Heart left ventricle (tissue), 13 donors: ENCODE measurements around the gene TMEM43.

Experiments used
- POLR2A ChIP-seq, 2 donors: fragments of 450-650 bp; IDR thresholded peaks; one replicate each; pipeline ENCODE4 v1.6.1; 2017; ENCODE audit warnings: antibody characterized with exemption in 2 of 2, mild to moderate bottlenecking in 2 of 2, moderate library complexity in 2 of 2
- TF ChIP-seq, protein P1 (sequence below), 12 donors: fragments of 200-600 bp; sonication (generic) in 4 of 12; IDR thresholded peaks; one replicate each; pipeline versions ENCODE4 v1.5.0 to v1.8.0; 2018 to 2022; ENCODE audit warnings: antibody characterized with exemption in 12 of 12, mild to moderate bottlenecking in 5 of 12
- donor health status: ischemic (EF 13 %, LVEDD 7.1; RV severe dilation, severe dysfunction).
- donor health status: DM: no; HTN: yes; CAD: no.
- donor health status: DM: no; HTN: no; CAD: no.
- donor health status: ischemic (EF 25% LVEDD 6.9; RV normal size, moderate dysfunction).
- donor health status: ischemic (EF 25% LVEDD 5.7; RV mildly dilated, moderate dysfunction).
- donor health status: ischemic (EF 35%, LVEDD 5.7; RV mildly dilated, moderate dysfunction).
- donor health status: nonischemic (EF 11% LVEDD 7.7; RV severe dilation, severe dysfunction).
- donor health status: DM: yes; HTN: yes; CAD: no.
- donor health status: PGD.
- donor health status: ischemic (EF 29% LVEDD 5.4; RV normal size, mild dysfunction).
- donor health status: nonischemic (EF 23%, LVEDD 6.1; RV moderate dilation, normal function).

DNA sequence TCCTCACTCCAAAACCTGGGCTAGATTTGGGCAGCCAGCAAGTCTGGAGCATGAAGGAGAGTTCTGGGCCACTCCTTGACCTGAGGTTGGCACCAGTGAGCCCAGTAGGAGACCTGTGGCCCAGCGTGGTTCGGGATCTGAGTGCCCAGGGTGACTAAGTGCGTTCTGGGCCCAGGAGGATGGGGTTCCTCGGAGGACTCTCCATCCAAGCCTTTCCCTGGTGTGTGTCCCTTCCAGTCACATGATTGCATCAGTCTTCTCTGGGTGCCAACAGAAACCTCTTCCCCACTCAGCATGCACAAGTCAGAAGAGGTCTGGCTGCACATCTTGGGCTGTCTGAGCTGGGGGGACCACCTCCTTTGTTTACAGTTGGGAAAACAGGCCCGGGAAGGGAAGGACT lies 14.9 kb downstream of the TMEM43 start:
- TF ChIP-seq, protein P1, sequence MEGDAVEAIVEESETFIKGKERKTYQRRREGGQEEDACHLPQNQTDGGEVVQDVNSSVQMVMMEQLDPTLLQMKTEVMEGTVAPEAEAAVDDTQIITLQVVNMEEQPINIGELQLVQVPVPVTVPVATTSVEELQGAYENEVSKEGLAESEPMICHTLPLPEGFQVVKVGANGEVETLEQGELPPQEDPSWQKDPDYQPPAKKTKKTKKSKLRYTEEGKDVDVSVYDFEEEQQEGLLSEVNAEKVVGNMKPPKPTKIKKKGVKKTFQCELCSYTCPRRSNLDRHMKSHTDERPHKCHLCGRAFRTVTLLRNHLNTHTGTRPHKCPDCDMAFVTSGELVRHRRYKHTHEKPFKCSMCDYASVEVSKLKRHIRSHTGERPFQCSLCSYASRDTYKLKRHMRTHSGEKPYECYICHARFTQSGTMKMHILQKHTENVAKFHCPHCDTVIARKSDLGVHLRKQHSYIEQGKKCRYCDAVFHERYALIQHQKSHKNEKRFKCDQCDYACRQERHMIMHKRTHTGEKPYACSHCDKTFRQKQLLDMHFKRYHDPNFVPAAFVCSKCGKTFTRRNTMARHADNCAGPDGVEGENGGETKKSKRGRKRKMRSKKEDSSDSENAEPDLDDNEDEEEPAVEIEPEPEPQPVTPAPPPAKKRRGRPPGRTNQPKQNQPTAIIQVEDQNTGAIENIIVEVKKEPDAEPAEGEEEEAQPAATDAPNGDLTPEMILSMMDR (IDR thresholded peaks at IDR 0.05) = no peak
- TF ChIP-seq POLR2A (IDR thresholded peaks at IDR 0.05) = no peak
